SU-DHL-6 (cell line): Measurements from ENCODE around the gene TMCC2.
"Not testable (repeated sequence)": the region's sequence is repeated elsewhere in the genome, so short reads cannot be mapped to it uniquely, and the experiment has no call there.

ENCODE experiments used
- H2AFZ ChIP-seq: fragments of 200-600 bp; sonication (generic); 2 replicates; pipeline ENCODE4 v1.6.1; 2014; ENCODE audit warnings: low read depth, mild to moderate bottlenecking, moderate library complexity, mixed read lengths, antibody characterized with exemption, low read length; ENCODE audit not compliant: severe bottlenecking
- H3F3A ChIP-seq: fragments of 200-600 bp; shearing (Covaris generic); 2 replicates; pipeline ENCODE4 v1.6.0; 2016; ENCODE audit warnings: antibody characterized with exemption, mild to moderate bottlenecking; ENCODE audit not compliant: insufficient read depth
- H3K27ac ChIP-seq: fragments of 200-600 bp; sonication (generic); 2 replicates; pipeline ENCODE4 v1.5.1; 2016; ENCODE audit warnings: low read depth, mild to moderate bottlenecking, low read length, moderate library complexity, mixed read lengths
- H3K27me3 ChIP-seq: fragments of 200-600 bp; sonication (generic), shearing (Covaris generic); 2 replicates; pipeline ENCODE4 v1.6.0; 2014; ENCODE audit warnings: mild to moderate bottlenecking, low read length
- H3K36me3 ChIP-seq: fragments of 200-600 bp; sonication (generic); 2 replicates; pipeline ENCODE4 v1.6.1; 2014; ENCODE audit warnings: mild to moderate bottlenecking, low read length, mixed read lengths
- H3K4me2 ChIP-seq: fragments of 300-600, 200-600 bp; shearing (Covaris generic), sonication (generic); 2 replicates; pipeline ENCODE4 v1.6.0; 2014; ENCODE audit warnings: low read length, low read depth, mild to moderate bottlenecking; ENCODE audit not compliant: poor library complexity, severe bottlenecking
- H3K4me3 ChIP-seq: fragments of 200-600 bp; sonication (generic); 2 replicates; pipeline ENCODE4 v1.5.1; 2014; ENCODE audit warnings: antibody characterized with exemption, low read length, mild to moderate bottlenecking, mixed read lengths; ENCODE audit not compliant: insufficient read depth, poor library complexity, severe bottlenecking
- H3K79me2 ChIP-seq: fragments of 200-600 bp; sonication (generic); 2 replicates; pipeline ENCODE4 v1.6.1; 2014; ENCODE audit warnings: mild to moderate bottlenecking, low read length, moderate library complexity; ENCODE audit not compliant: insufficient read depth
- H3K9ac ChIP-seq: fragments of 200-600 bp; sonication (generic); 2 replicates; pipeline ENCODE4 v1.7.0; 2014; ENCODE audit warnings: mild to moderate bottlenecking, low read length
- H3K9me2 ChIP-seq: fragments of 200-600 bp; sonication (generic); replicated peaks from 2 replicates; pipeline ENCODE4 v1.6.1; 2014; ENCODE audit warnings: low read length; ENCODE audit not compliant: insufficient read depth
- H3K9me3 ChIP-seq: fragments of 200-600 bp; sonication (generic); 2 replicates; pipeline ENCODE4 v1.6.1; 2014; ENCODE audit warnings: low read length, mixed read lengths; ENCODE audit not compliant: insufficient read depth
- H4K20me1 ChIP-seq: fragments of 200-600 bp; sonication (generic); 2 replicates; pipeline ENCODE4 v1.6.1; 2014; ENCODE audit warnings: low read depth, mild to moderate bottlenecking, antibody characterized with exemption, low read length, moderate library complexity, mixed read lengths
- EZH2phosphoT487 ChIP-seq: fragments of 200-600 bp; sonication (generic), shearing (Covaris generic); conservative IDR thresholded peaks from 2 replicates; pipeline ENCODE4 v1.6.1; 2018; ENCODE audit warnings: mild to moderate bottlenecking, antibody characterized with exemption, low read length, moderate library complexity, mixed read lengths
- TF ChIP-seq, protein P1 (sequence below): fragments of 200-600 bp; sonication (generic); IDR thresholded peaks from one replicate; pipeline ENCODE4 v1.5.1; 2017; ENCODE audit warnings: antibody characterized with exemption, mild to moderate bottlenecking, low read length, moderate library complexity; ENCODE audit not compliant: insufficient read depth, poor library complexity, severe bottlenecking

TMCC2 gene

DNA sequence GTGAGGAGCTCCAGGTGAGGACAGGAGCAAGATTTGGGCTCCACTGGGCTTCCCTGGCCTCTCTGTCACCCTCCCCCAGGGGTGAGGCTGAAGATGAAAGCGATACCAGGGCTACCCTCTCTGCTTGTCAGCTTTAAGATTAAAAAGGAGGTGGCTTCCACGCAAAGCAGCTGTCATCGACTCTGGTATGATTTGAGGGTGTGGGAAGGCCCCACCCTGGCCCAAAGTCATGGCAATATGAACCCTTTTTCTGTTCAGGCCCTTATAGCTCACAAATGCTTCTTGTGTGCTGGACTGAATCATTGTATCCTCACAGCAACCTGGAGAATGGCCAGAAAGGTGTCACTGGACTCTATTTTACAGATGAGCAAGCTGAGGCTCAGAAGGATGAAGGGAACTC, 52.2 kb downstream of the TMCC2 start:
- TF ChIP-seq, protein P1, sequence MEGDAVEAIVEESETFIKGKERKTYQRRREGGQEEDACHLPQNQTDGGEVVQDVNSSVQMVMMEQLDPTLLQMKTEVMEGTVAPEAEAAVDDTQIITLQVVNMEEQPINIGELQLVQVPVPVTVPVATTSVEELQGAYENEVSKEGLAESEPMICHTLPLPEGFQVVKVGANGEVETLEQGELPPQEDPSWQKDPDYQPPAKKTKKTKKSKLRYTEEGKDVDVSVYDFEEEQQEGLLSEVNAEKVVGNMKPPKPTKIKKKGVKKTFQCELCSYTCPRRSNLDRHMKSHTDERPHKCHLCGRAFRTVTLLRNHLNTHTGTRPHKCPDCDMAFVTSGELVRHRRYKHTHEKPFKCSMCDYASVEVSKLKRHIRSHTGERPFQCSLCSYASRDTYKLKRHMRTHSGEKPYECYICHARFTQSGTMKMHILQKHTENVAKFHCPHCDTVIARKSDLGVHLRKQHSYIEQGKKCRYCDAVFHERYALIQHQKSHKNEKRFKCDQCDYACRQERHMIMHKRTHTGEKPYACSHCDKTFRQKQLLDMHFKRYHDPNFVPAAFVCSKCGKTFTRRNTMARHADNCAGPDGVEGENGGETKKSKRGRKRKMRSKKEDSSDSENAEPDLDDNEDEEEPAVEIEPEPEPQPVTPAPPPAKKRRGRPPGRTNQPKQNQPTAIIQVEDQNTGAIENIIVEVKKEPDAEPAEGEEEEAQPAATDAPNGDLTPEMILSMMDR = no peak
- TF ChIP-seq EZH2phosphoT487 = no peak
- Histone ChIP-seq H3K36me3 (no peaks in the 10 kb centered on the region), H3K4me2 (no peak overlapping the region), H3K27me3 (no peaks in the 10 kb centered on the region), H3K79me2 (no peaks in the 10 kb centered on the region), H3K27ac (peak overlapping the region; percentile 41), H3K9me2 (no peaks in the 10 kb centered on the region), H3K9me3 (no peaks in the 10 kb centered on the region), H3K9ac (no peak overlapping the region), H2AFZ (no peak overlapping the region), H3K4me3 (no peak overlapping the region), H3F3A (peaks cover 9% of the 10 kb centered on the region), H4K20me1 (no peaks in the 10 kb centered on the region)

DNA sequence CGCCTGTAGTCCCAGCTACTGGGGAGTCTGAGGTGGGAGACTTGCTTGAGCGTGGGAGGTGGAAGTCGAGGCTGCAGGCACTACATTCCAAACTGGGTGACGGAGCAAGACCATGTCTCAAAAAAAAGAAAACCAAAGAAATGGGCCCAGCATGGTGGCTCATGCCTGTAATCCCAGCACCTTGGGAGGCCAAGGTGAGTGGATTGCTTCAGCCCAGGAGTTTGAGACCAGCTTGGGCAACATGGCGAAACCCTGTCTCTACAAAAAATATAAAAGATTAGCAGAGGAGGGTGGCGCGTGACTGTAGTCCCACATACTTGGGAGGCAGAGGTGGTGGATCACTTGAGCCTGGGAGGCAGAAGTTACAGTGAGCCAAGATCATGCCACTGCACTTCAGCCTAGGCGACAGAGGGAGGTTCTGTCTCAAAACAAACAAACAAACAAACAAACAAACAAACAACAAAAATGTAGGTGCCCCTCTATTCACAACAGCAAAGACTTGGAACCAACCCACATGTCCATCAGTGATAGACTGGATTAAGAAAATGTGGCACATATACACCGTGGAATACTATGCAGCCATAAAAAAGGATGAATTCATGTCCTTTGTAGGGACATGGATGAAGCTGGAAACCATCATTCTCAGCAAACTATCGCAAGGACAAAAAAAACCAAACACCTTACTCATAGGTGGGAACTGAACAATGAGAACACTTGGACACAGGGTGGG, 53.1 kb downstream of the TMCC2 start:
- not testable (repeated sequence) for H3K9ac ChIP-seq, H3K4me2 ChIP-seq, H4K20me1 ChIP-seq, H3K27me3 ChIP-seq, H3K4me3 ChIP-seq, H3K9me3 ChIP-seq, H3K79me2 ChIP-seq, H3K36me3 ChIP-seq, H2AFZ ChIP-seq, H3K9me2 ChIP-seq
- Histone ChIP-seq H3K27ac (peak overlapping the region; percentile 41; the same call in 1 of the 2 replicates), H3F3A (peaks cover 16% of the 10 kb centered on the region)

DNA sequence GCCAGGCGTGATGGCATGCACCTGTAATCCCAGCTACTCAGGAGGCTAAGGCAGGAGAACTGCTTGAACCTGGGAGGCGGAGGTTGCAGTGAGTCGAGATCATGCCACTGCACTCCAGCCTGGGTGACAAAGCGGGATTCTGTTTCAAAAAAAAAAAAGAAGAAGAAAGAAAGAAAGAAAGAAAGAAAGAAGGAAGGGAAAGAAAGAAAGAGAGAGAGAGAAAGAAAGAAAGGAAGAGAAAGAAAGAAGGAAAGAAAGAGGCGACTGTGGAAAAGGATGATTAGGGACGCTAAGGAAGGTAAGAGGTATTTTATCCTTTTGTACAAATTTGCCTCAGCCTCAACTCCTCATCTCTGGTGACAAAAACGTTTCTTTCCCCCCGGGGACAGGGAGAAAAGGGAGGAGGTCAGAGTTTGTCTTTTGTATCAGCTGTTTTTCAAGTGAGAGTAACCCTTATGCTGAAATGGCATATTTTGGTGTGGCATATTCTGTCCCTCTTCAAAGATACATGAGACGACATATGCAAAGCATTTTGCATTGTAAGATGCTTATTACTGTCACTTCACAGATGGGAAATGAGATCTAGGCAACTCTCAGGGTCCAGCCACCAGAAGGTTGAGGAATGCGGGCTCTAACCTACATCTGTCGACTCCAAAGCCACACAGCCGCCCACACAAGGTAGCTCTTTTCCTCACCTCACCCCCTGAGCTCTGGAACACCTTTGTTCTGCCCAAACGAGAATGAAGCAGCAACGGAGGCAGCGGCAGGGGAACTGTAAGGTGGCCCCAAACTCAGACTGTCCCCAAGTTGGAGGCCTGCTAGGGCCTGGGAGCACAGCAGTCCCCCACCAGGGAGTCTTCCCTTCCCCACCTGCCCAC, 55.8 kb downstream of the TMCC2 start:
- Histone ChIP-seq H3K4me3 (peak overlapping the region; percentile 19), H3K9ac (peak overlapping the region; percentile 50), H3K4me2 (peak overlapping the region; percentile 64), H3F3A (peaks cover 37% of the 10 kb centered on the region), H3K36me3 (no peaks in the 10 kb centered on the region), H3K27me3 (no peaks in the 10 kb centered on the region), H2AFZ (no peak overlapping the region), H3K27ac (peak overlapping the region; percentile 94), H3K9me3 (no peaks in the 10 kb centered on the region), H4K20me1 (no peaks in the 10 kb centered on the region), H3K9me2 (no peaks in the 10 kb centered on the region), H3K79me2 (no peaks in the 10 kb centered on the region)
- TF ChIP-seq, protein P1 = no peak
- no peak for TF ChIP-seq EZH2phosphoT487
